Measurements from ENCODE around the gene BEND6.
"Not testable (repeated sequence)": the region's sequence is repeated elsewhere in the genome, so short reads cannot be mapped to it uniquely, and the experiment has no call there.

BEND6 gene

DNA sequence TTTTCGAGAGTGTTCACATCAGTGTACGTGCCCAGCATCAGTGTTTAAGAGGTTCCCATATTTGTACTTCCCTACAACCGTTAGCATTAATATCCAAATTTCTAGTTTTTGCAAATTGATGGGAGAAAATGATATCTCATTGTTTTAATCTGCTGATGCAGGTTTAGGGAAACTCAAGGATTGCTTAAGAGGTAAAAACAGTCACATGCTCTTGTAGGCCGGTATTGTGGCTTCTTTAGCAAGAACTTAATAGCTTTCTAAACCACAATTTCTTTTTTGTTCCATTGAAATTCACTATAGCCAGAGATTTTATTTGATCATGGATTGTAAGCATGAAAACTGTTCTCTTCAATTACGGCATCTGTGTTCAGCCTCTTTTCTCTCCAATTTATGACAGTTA lies 29.5 kb downstream of the BEND6 start:
- peak; percentile 10 for DNase-seq (ENCODE audit: low spot score)

DNA sequence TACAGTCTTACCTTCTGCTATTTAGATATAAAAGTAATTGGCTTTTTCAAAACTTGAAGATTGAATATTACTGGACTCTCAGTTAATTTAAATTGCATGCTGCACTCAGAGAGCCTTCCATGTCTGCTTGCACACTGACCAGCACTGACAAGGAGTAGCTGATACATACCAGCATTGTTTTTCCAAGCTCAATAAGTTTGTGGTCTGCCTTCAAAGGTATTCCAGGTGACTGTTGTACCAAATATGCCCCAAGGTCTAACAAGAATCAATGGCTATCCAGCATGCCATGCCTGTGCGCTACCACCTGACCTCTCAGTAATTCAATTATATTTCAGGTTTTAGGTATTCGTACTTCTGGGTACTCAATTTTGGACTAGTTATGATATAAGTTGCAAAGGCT lies 30.0 kb downstream of the BEND6 start:
- no peak for DNase-seq (ENCODE audit: low spot score)

DNA sequence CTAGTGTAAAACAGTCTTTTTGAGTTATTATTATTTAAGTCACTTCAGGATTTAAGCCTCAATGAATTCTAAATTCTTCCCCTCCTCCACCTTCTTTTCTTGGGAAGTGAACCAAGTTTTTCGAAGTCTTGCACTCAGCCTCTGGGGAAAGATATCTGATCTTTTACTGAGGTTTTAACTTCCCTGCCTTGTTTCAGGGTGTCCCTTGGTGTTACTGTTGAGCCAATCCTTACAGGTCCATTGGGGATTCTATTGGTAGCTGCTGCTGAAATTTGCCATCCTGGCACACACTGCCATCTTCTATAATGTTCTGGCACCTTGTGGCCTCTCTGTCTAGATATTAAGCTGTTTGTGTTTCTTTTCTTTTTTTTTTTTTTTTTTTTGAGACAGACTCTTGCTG lies 31.7 kb downstream of the BEND6 start:
- no peak for DNase-seq (ENCODE audit: low spot score)

DNA sequence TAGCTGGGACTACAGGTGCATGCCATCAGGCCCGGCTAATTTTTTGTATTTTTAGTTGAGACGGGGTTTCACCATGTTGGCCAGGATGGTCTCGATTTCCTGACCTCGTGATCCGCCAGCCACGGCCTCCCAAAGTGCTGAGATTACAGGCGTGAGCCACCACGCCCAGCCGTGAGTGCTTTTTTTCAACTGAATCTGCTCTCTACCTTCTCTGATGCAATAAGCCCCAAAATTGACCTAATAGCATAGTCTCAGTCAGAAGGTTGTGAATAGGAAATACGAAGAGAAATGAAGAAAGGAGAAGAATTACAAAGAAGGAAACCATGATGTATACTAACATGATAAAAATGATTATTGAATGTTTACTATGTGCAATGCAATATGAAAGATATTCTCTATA lies 33.2 kb downstream of the BEND6 start:
- no peak for DNase-seq (ENCODE audit: low spot score)

GRCh38 chr6:56992036-56992435 lies 37.1 kb downstream of the BEND6 start:
- DNase-seq (ENCODE audit: low spot score) = no peak

GRCh38 chr6:56992703-56993102 lies 37.8 kb downstream of the BEND6 start:
- DNase-seq (ENCODE audit: low spot score) = no peak

GRCh38 chr6:56995347-56995902 lies 40.5 kb downstream of the BEND6 start:
- no peak for DNase-seq (ENCODE audit: low spot score)

- DNase-seq (ENCODE audit: low spot score) = no peak
Observed at GRCh38 chr6:56996401-56996800, 41.5 kb downstream of the BEND6 start.

DNA sequence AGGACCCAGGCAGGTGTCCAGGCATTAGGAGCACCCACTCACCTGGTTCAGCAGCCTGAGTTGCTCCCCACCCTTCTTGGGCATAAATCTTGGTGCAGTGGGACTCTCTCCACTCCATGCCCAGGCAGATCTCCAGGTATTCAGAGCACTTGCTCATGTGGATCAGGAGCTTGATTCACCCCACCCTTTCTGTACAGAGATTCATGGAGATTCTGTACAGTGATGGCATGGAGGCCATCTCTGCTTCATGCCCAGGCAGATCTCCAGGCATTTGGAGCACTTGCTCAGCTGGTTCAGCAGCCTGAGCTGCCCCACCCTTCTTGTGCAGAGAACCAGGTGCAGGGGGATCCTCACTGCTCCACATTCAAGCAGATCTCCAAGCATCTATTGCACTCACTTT lies 44.1 kb downstream of the BEND6 start:
- DNase-seq (ENCODE audit: low spot score) = no peak

DNA sequence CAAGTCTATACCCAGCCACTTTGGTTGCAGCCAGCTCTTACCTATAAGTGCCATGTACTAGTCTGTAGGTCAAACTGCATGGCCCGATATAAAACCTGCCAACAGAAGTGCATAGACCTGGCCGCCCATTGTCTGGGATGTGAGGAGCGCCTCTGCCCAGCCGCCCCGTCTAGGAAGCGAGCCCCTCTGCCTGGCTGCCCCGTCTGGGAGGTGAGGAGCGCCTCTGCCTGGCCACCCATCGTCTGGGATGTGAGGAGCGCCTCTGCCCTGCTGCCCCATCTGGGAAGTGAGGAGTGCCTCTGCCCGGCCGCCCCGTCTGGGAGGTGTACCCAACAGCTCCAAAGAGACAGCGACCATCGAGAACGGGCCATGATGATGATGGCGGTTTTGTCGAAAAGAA lies 44.8 kb downstream of the BEND6 start:
- DNase-seq (ENCODE audit: low spot score) = not testable (repeated sequence)

GRCh38 chr6:57002197-57002596 lies 47.3 kb downstream of the BEND6 start:
- no peak for DNase-seq (ENCODE audit: low spot score)

GRCh38 chr6:57004292-57004691 lies 49.4 kb downstream of the BEND6 start:
- DNase-seq (ENCODE audit: low spot score) = no peak

DNA sequence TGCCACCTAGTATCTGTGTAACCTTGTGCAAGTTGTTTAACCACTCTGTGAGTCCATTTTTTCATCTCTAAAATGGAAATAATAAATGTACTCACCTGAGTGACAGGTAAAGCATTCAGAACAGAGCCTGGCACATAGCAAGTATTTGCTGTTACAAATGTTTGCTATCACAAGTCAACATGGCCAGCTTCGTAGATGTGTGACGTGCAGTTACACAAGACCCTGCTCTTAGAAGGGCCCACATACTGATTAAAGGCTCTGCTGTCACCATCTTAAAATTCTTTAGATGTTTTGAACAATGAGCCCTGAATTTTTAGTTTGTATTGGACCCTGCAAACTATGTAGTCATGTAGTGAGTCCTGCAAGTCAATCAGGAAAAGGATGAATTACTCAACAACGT lies 51.2 kb downstream of the BEND6 start:
- no peak for DNase-seq (ENCODE audit: low spot score)

GRCh38 chr6:57008069-57008468 lies 53.2 kb downstream of the BEND6 start:
- DNase-seq (ENCODE audit: low spot score) = not testable (repeated sequence)

DNA sequence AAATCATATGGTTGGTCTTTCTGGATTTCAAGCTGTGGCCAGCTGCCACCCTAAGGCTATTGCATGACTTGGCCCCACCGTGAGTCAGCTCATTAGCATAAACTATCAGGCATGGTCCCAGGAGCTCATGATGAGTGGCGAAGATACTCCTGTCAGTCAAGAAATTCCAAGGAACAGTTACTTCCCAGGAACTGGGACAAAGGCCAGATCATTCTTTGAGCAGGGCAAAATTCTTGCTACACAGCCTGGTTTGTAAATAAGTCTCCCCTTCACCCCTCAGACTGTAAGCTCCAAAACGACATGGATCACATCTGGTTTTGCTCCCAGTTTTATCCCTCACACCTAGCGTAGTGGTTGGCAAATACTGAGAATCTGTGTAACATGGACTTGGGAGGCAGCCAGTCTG lies 58.6 kb downstream of the BEND6 start:
- peak; percentile 74 for DNase-seq (ENCODE audit: low spot score)

DNA sequence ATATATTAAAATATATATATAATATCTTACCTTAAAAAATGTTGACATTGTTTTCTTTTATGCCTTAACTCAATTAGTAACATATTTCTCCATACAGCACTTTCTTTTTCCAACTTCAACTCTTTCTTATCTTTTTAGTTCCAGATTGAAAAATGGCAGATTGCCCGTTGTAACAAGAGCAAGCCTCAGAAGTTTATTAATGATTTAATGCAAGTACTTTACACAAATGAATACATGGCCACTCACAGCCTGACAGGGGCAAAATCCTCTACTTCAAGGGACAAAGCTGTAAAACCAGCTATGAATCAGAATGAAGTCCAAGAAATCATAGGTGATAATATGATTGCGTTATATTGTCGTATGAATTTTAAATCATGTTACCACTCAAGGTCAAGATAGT lies 62.2 kb downstream of the BEND6 start:
- DNase-seq (ENCODE audit: low spot score) = no peak

GRCh38 chr6:57017841-57018240 lies 62.9 kb downstream of the BEND6 start:
- DNase-seq (ENCODE audit: low spot score) = no peak

DNA sequence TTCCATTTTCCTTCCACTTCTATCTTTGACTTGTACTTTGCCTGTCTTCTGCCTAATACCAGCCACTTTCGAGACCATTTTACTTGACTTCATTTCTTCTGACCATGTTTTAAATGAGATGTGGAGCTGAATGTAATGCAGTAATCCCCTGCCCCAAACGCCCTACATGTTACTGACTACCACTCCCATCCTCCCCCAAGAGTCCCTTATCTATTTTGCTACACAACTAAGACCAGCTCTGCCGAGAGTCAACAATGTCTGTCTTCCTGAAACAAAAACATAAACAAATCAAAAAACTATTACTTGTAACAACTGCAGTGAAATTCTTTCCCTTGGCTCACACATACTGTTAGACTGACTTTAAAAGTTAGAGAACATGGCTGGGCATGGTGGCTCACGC lies 64.5 kb downstream of the BEND6 start:
- DNase-seq (ENCODE audit: low spot score) = no peak

GRCh38 chr6:57021086-57021720 lies 66.3 kb downstream of the BEND6 start:
- DNase-seq (ENCODE audit: low spot score) = peak; percentile 69

- no peak for DNase-seq (ENCODE audit: low spot score)
Observed at GRCh38 chr6:57024321-57024720, 69.4 kb downstream of the BEND6 start.

GRCh38 chr6:57024775-57025174 lies 69.9 kb downstream of the BEND6 start:
- no peak for DNase-seq (ENCODE audit: low spot score)

DNA sequence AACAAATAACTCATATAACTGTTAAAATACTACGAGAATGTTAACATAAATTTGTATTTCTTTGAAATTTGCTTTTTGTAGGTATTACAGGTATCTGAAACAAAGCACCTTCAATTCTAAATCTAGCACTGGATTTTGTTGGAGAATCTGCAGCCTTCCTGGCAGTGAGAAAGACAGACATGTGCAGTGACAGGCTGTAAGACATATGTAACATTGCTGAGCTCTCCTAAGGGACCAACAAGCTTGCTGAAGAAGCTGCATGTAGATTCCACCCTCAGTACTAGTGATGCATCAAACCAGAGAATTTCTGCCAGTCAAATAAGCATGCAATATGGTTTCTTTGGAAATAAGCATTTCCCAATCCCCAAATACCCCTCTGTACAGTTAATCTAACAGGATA lies 71.1 kb downstream of the BEND6 start:
- DNase-seq (ENCODE audit: low spot score) = no peak

DNA sequence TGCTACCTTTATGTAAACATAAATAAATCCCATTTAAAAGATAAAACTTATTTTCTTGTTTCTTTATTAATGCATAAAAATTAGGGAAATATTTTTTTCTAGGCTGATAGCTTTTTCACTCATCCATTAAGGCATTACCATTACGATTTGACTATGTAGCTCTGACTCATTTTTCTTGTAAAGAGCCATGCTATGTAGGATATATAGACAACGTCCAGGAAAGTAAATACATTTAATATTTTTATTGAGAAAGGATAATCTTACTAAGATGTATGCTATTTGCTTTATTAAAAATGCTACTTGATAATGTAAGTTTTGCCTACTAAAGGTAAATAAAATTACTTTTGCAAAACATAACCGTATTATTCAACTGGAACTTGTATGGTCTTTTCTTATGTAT lies 72.4 kb downstream of the BEND6 start:
- no peak for DNase-seq (ENCODE audit: low spot score)

DNA sequence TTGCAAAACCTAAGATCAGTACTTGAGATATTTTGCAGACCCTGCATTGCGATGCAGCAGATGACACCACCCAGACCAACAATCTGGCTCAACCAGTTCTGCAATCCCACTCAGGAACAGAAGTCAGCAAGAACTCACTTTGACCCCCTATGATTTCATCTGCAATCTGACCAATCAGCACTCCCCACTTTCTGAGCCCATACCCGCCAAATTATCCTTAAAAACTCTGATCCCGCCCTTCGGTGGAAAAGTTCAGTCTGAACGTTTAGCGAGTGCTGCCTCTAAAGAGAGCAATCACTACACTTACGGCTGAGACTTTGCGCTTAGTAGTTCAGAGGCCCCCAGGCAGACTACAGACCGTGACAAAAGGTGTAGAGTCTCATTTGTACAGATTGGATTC lies 74.3 kb downstream of the BEND6 start:
- no peak for DNase-seq (ENCODE audit: low spot score)

All from AG20443 (cell line).